HG03439 (cell line): ENCODE data around the gene CHMP4A.

Experiments
- ATAC-seq: cut with Tn5 transposase; IDR thresholded peaks from one replicate; pipeline ENCODE4 v1.9.1; 2021; ENCODE audit warnings: mild to moderate bottlenecking, moderate library complexity; ENCODE audit not compliant: unreplicated experiment

The CHMP4A gene

DNA sequence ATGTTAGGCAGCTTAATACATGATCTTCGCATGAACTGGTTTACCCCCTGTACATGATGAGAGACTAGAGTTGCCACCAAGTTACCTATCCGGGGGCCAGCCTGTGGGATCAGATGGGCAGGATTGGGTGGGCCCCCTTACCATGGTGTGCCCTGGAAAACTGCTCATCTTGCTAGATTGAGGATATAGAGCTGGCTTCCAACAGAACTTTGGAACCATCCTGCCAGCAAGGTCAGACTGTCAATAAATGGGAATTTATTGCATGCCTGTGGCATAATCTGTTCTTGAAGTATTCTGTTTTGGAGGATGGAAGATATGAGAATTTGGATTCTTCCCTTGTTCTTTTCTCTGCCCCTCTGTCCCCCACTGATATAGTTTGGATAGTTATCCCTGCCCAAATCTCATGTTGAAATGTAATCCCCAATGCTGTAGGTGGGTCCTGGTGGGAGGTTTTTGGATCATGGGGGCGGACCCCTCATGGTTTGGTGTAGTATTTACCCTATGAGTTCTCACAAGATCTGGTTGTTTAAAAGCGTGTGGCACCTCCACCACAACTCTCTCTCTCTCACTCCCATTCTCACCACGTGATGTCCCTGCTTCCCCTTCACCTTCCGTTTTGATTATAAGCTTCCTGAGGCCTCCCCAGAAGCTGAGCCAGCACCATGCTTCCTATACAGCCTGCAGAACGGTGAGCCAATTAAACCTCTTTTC is 14.3 kb downstream of the CHMP4A start:
- ATAC-seq: no peak

GRCh38 chr14:24197056-24197450 is 16.2 kb downstream of the CHMP4A start:
- no peak for ATAC-seq

DNA sequence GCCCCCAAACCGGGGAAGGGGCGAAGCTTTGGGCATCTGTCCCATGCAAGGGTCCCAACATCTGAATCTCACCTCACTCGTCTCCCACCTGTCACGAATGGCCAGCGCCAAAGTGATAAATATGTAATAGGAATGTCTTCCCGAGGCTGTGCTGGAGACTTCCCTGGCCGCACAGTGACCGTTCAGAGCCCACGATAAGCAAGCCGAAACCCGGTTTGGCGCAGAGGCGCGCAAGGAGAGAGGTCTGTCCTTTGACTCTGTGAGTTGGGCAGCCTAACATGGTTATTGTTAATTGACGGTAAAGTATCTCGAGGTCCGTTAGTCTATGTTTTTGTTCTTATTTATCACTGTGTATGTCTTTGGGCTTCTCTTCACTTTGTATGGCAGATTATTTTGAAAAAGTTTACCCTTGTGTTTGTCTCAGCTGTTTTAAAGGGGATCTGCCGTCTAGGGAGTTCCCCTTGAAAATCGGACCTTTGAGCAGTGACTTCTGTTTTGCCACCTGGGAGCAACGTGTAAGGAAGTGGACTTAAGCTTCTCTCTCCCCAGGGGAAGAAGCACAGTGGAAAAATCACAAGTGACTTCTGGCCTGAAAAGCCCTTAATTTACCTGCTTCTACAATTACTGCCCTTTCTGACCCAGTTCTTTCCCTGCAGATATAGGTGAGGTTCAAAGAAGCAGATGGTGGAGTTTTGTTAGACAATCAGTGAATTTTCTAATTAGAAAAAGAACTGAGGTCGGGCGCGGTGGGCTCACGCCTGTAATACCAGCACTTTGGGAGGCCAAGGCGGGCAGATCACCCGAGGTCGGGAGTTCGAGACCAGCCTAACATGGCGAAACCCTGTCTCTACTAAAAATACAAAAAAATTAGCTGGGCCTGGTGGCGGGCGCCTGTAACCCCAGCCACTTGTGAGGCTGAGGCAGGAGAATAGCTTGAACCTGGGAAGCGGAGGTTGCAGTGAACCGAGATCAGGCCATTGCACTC is 16.9 kb downstream of the CHMP4A start:
- ATAC-seq: peak; percentile 25

- peak; percentile 82 for ATAC-seq
Measured at GRCh38 chr14:24195186-24196070, 17.9 kb downstream of the CHMP4A start, which contains the start of gene TM9SF1. TM9SF1 (minus strand) TSS chr14:24195441; CDS start chr14:24195019, 422 bp downstream.

DNA sequence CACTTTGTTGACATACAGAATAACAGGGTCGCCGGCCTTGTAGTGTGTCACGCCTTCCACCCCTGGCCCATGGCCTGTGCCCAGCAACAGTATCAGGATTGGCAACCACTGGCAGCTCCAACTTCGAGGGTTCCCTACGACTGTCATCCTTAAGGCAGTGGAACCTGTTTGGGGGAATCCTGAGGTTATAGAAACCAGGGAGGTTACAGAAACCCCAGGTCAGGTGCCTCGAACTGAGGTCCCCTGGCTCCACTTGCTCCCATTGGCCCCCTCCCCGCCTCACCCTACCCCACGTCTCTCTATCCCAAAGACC is 18.5 kb downstream of the CHMP4A start:
- ATAC-seq: no peak

GRCh38 chr14:24194186-24194872 is 19.0 kb downstream of the CHMP4A start:
- ATAC-seq: no peak

- ATAC-seq: no peak
Measured at GRCh38 chr14:24192933-24193332, 20.4 kb downstream of the CHMP4A start.

DNA sequence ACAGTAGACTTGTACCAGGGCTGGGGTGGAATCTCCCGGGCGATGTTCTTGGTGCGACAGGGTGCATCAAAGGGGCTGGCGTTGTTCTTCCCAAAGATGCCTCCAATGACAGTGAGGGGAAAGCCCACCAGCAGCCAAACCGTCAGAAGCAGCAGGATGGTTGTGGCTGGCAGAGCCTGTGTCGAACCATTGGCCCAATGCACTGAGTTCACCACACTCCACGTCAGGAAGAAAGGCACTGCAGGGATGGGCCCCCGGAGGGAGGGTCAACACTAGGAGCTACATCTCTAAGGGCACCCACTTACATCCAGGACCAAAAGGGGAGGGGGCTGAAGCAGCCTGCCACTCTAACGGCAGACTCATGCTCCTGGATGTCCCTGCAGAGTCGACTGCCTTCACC is 22.9 kb downstream of the CHMP4A start:
- no peak for ATAC-seq

DNA sequence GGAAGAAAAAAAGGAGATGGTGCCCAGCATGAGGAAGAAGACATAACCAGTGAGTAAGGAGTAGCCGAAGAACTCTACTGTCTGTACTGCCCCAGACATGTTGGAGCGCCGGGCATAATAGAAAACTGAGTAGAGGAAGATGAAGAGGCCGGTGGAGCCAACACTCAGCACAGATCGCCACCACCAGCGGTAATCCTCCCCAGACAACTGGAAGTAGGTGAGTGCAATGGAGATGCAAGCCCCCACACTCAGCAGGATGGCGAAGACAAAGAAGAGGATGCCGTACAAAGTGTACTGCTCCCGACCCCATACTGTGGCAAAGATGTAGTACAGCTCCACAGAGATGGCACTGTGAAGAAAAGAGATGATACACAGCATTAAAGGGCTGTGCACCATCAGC is 23.8 kb downstream of the CHMP4A start:
- no peak for ATAC-seq

GRCh38 chr14:24189059-24189375 is 24.3 kb downstream of the CHMP4A start:
- ATAC-seq: no peak

GRCh38 chr14:24188251-24189058 is 24.8 kb downstream of the CHMP4A start, which contains the start of gene IPO4:
IPO4 (minus strand) TSS chr14:24188816; CDS start chr14:24188787, 29 bp downstream.
- ATAC-seq: peak; percentile 63

GRCh38 chr14:24187539-24187915 is 25.8 kb downstream of the CHMP4A start:
- ATAC-seq: no peak

GRCh38 chr14:24186831-24187538 is 26.3 kb downstream of the CHMP4A start:
- no peak for ATAC-seq

GRCh38 chr14:24185741-24186140 is 27.5 kb downstream of the CHMP4A start:
- ATAC-seq: no peak

DNA sequence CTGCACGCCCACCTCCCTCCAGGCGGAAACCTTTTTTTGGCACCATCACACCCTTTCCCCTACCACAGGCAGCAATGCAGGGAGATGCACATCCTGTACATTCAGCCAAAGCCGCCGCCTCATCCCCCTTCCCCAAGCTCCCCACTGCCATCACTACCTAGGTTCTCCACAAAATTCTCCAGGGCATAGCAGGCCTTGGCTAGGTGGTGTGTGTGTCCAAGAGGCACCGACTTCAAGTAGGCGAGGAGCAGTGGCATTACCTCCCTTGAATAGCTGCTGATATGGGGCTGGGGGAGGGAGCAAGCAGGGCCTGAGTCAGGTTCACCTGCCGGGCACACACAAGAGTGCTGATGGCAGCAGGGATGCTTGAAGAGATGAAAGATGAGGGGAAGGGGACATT is 28.3 kb downstream of the CHMP4A start:
- ATAC-seq: no peak

GRCh38 chr14:24184104-24184970 is 29.0 kb downstream of the CHMP4A start:
- no peak for ATAC-seq

GRCh38 chr14:24183014-24183481 is 30.2 kb downstream of the CHMP4A start:
- no peak for ATAC-seq
